Gastroesophageal sphincter (tissue), 4 donors: ENCODE results near the gene FAM8A1. TPM values are rescaled to one million over a fixed set of nuclear protein-coding genes. Genes with fewer than 3 reads are reported as not detected.
"Not testable (repeated sequence)": the region's sequence is repeated elsewhere in the genome, so short reads cannot be mapped to it uniquely, and the experiment has no call there.

Experiments used
- ATAC-seq: fragments of 150-250 bp; one replicate; pipeline ENCODE4 v1.9.1; 2016; ENCODE audit warnings: mild to moderate bottlenecking, moderate library complexity
- H3K27ac ChIP-seq, 4 donors: fragments of 200-600 bp; sonication (generic) in 3 of 4; 1 replicate in 3 of 4; 2 replicates in 1 of 4; pipeline ENCODE4 v1.5.1; 2016 to 2019
- H3K27me3 ChIP-seq: fragments of 200-600 bp; sonication (generic); one replicate; pipeline ENCODE4 v1.5.1; 2019
- H3K36me3 ChIP-seq, 2 donors: fragments of 200-600 bp; sonication (generic); one replicate each; pipeline ENCODE4 v1.5.1; 2019; ENCODE audit warnings: control low read depth in 1 of 2
- H3K4me1 ChIP-seq, 3 donors: fragments of 200-600 bp; sonication (generic); 1 replicate in 2 of 3; 2 replicates in 1 of 3; pipeline ENCODE4 v1.5.1; 2016 to 2019; ENCODE audit warnings: control low read depth in 2 of 3
- H3K4me3 ChIP-seq, 2 donors: fragments of 200-600 bp; sonication (generic); one replicate each; pipeline ENCODE4 v1.5.1; 2019; ENCODE audit warnings: mild to moderate bottlenecking in 1 of 2, moderate library complexity in 1 of 2
- H3K9me3 ChIP-seq, 3 donors: fragments of 200-600 bp; sonication (generic); one replicate each; pipeline ENCODE4 v1.5.1; 2017 to 2019; ENCODE audit warnings: control low read depth in 2 of 3
- CTCF ChIP-seq, 4 experiments: fragments of 200-600 bp in 2 of 4; fragments of 450-650 bp in 2 of 4; sonication (generic) in 1 of 4; IDR thresholded peaks; one replicate each; pipeline ENCODE4 v1.5.1; 2017 to 2019; ENCODE audit warnings: antibody characterized with exemption in 4 of 4, mild to moderate bottlenecking in 2 of 4, moderate library complexity in 2 of 4
- EP300 ChIP-seq: sonication (generic); formaldehyde crosslinking; IDR thresholded peaks from one replicate; pipeline ENCODE4 v1.6.1; 2017; ENCODE audit warnings: antibody characterized with exemption, mild to moderate bottlenecking
- POLR2A ChIP-seq, 2 donors: fragments of 450-650 bp; IDR thresholded peaks; one replicate each; pipeline ENCODE4 v1.6.1; 2017; ENCODE audit warnings: antibody characterized with exemption in 2 of 2, mild to moderate bottlenecking in 2 of 2, moderate library complexity in 1 of 2
- POLR2AphosphoS5 ChIP-seq: sonication (generic); formaldehyde crosslinking; IDR thresholded peaks from one replicate; pipeline ENCODE4 v1.6.1; 2017; ENCODE audit warnings: antibody characterized with exemption
- WGBS, 2 donors: methylation state at CpG; one replicate each; pipeline ENCODE4 v1.1.5; 2018; ENCODE audit warnings: low coverage in 1 of 2; 5-methylcytosine and 5-hydroxymethylcytosine counted together
- total RNA-seq, 4 donors: library from RNA; depleted of rRNA; stranded (reverse); fragments of >200 nt; gene quantifications; one replicate each; pipeline ENCODE4 v1.1.0, GENCODE V29; 2016

Gene FAM8A1
- total RNA-seq, 4 donors from 2014 or later: 38.1 to 55.2 (median 45.9) TPM

DNA sequence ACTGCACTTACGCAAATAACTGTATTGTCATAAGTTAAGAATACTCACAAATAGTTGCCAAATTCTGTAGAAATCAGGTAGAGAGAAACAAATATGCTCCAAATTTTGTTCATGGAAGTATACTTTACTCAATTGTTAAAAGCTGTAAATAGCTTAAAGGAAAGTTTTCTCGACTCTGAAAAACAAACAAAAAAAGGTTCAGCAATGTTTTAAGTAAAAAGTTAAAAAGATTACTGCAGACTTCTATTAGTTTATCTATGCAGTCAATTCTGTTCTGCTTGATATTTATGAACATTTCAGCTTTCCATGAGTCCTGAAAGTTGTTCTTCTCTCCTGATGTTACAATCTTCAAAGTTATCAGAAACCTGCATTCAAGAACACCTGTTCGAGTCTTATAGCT lies 37.5 kb upstream of the FAM8A1 start:
- TF ChIP-seq CTCF (IDR thresholded peaks at IDR 0.05) (no peak), POLR2A (IDR thresholded peaks at IDR 0.05) (no peak), EP300 (no peak), POLR2AphosphoS5 (no peak)
- Histone ChIP-seq H3K4me1 (no peaks in the 10 kb centered on the region), H3K27ac (no peak overlapping the region), H3K36me3 (no peaks in the 10 kb centered on the region), H3K9me3 (no peaks in the 10 kb centered on the region), H3K4me3 (no peak overlapping the region), H3K27me3 (no peaks in the 10 kb centered on the region)
- no peak for ATAC-seq
- 87 to 90% methylated on average over 3 of the region's 3 CpGs for WGBS, 2 donors

DNA sequence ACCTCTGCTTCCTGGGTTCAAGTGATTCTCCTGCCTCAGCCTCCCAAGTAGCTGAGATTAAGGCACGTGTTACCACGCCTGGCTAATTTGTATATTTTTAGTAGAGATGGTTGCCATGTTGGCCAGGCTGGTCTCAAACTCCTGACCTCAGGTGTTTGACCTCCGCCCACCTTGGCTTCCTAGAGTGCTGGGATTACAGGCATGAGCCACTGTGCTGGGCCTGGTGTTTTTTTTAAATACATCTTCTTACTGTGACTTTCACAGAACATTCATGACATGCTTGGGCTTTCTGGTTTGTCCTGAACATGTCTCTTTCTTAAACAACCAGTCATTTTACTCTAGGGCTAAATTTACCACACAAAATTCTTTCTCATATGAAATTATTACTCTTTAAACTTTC lies 34.7 kb upstream of the FAM8A1 start:
- no peaks in the 10 kb centered on the region for H3K9me3 ChIP-seq

DNA sequence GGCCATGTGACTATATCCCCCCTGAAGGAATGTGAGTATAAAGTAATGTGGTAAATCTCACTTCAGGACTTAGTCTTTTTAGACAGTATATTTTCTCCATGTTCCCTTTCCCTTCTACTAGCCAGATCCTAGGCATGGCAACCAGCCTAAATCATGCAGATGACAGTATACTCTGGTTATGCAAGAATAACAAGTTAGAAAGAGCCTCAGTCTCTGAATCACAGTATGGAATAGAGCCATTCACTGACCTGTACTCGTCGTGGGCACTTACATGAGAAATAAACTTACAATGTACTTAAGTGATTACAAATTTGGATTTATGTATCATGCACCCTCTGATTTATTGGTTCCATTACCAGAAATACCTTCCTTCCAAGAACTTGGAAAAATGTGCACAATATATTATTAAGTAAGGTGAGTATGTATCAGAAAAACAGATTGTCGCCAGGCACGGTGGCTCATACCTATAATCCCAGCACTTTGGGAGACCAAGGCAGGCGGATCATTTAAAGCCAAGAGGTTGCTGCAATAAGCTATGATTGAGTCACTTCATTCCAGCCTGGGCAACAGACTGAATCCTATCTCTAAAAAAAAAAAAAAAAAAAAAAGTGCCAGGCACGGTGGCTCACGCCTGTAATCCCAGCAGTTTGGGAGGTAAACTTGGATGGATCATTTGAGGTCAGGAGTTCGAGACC lies 25.1 kb upstream of the FAM8A1 start:
- Histone ChIP-seq H3K4me1 (no peaks in the 10 kb centered on the region), H3K36me3 (no peaks in the 10 kb centered on the region), H3K4me3 (no peak overlapping the region), H3K27me3 (no peaks in the 10 kb centered on the region), H3K27ac (no peak overlapping the region), H3K9me3 (peaks cover 0 to 11% (median 0%) of the 10 kb centered on the region in 3 donors)
- peak; percentile 33 for TF ChIP-seq POLR2AphosphoS5
- no peak for TF ChIP-seq CTCF (IDR thresholded peaks at IDR 0.05)
- no peak for TF ChIP-seq EP300
- TF ChIP-seq POLR2A (IDR thresholded peaks at IDR 0.05): no peak
- 73 to 76% methylated on average over 5 to 8 of the region's 8 CpGs for WGBS, 2 donors
- no peak for ATAC-seq

More for the DNA sequence above, 34.7 kb upstream of the FAM8A1 start:
- WGBS, 2 donors: 84 to 93% methylated on average over 3 of the region's 3 CpGs
- no peaks in the 10 kb centered on the region for H3K4me1 ChIP-seq
- H3K27me3 ChIP-seq: no peaks in the 10 kb centered on the region
- H3K4me3 ChIP-seq: no peak overlapping the region
- H3K27ac ChIP-seq: no peak overlapping the region
- TF ChIP-seq EP300 (no peak), POLR2AphosphoS5 (no peak), POLR2A (IDR thresholded peaks at IDR 0.05) (no peak), CTCF (IDR thresholded peaks at IDR 0.05) (no peak)
- H3K36me3 ChIP-seq: no peaks in the 10 kb centered on the region
- ATAC-seq: no peak

DNA sequence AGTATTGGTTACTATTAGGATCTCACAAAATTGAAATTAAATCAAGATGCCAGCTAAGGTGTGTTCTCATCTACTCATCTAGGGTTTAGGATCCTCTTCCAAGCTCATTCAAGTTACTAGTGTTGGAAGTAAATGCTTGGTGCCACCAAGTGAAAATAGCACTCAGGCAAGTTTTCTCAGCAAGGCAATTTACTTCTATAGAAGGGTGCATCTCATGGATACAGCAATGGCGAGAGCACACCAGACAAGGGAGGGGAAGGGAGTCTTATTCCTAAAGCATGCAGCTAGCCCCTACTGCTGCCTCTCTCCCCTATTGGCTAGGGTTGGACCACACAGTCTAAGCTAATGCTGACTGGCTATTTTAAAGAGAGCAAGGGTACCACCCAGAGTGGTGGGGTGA lies 23.0 kb upstream of the FAM8A1 start:
- Histone ChIP-seq H3K36me3 (no peaks in the 10 kb centered on the region), H3K27me3 (no peaks in the 10 kb centered on the region), H3K4me1 (peaks cover 0 to 6% (median 0%) of the 10 kb centered on the region in 3 donors), H3K4me3 (no peak overlapping the region), H3K9me3 (peaks cover 0 to 11% (median 0%) of the 10 kb centered on the region in 3 donors), H3K27ac (no peak overlapping the region)
- 88% methylated on average over 1 of the region's 1 CpG; no CpG with 5 or more reads in 1 of the 2 donors for WGBS, 2 donors
- no peak for ATAC-seq
- TF ChIP-seq POLR2A (IDR thresholded peaks at IDR 0.05) (no peak), CTCF (IDR thresholded peaks at IDR 0.05) (no peak), POLR2AphosphoS5 (no peak), EP300 (no peak)

DNA sequence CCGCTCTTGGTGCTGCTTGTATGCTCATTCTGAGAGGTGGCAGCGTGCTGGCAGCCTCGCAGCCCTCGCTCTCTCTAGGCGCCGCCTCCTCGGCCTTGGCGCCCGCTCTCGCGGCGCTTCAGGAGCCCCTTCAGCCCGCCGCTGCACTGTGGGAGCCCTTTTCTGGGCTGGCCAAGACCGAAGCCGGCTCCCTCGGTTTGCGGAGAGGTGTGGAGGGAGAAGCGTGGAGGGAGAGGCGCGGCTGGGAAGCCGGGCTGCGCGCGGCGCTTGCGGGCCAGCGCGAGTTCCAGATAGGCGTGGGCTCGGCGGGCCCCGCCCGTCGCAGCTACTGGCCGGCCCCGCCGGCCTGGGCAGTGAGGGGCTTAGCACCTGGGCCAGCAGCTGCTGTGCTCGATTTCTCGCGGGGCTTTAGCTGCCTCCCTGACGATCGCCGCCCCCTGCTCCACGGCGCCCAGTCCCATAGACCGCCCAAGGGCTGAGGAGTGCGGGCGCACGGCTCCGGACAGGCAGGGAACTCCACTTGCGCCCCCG lies 19.5 kb upstream of the FAM8A1 start:
- no peak for TF ChIP-seq POLR2AphosphoS5
- TF ChIP-seq EP300: no peak
- TF ChIP-seq CTCF (IDR thresholded peaks at IDR 0.05): no peak
- TF ChIP-seq POLR2A (IDR thresholded peaks at IDR 0.05): no peak
- ATAC-seq: peak; percentile 64
- Histone ChIP-seq H3K9me3 (peaks cover 0 to 11% (median 0%) of the 10 kb centered on the region in 3 donors), H3K27me3 (no peaks in the 10 kb centered on the region), H3K4me3 (peak overlapping the region; percentile 55 to 63), H3K27ac (peak overlapping the region; percentile 57 to 89 (median 84)), H3K4me1 (peaks cover 4 to 22% (median 6%) of the 10 kb centered on the region in 3 donors), H3K36me3 (no peaks in the 10 kb centered on the region)
- 0 to 7% methylated on average over 2 to 8 of the region's 53 CpGs for WGBS, 2 donors

DNA sequence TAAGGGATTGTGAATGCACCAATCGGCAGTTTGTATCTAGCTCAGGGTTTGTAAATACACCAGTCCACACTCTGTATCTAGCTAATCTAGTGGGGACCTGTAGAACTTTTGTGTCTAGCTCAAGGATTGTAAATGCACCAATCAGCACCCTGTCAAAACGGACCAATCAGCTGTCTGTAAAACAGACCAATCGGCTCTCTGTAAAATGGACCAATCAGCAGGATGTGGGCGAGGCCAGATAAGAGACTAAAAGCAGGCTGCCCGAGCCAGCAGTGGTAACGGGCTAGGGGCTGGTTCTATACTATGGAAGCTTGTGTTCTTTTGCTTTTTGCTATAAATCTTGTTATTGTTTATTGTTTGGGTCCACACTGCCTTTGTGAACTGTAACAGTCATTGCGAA lies 18.8 kb upstream of the FAM8A1 start:
- H3K36me3 ChIP-seq, H3K27me3 ChIP-seq, H3K4me3 ChIP-seq, ATAC-seq: not testable (repeated sequence)
- Histone ChIP-seq H3K27ac (peak overlapping the region in 3 of 4 donors; percentile 83 to 89 (median 85)), H3K9me3 (peaks cover 0 to 11% (median 0%) of the 10 kb centered on the region in 3 donors), H3K4me1 (peaks cover 4 to 22% (median 6%) of the 10 kb centered on the region in 3 donors)
- WGBS, 2 donors: 90% methylated on average over 2 to 5 of the region's 7 CpGs
